ENCODE results near the gene MROH8.

DNA sequence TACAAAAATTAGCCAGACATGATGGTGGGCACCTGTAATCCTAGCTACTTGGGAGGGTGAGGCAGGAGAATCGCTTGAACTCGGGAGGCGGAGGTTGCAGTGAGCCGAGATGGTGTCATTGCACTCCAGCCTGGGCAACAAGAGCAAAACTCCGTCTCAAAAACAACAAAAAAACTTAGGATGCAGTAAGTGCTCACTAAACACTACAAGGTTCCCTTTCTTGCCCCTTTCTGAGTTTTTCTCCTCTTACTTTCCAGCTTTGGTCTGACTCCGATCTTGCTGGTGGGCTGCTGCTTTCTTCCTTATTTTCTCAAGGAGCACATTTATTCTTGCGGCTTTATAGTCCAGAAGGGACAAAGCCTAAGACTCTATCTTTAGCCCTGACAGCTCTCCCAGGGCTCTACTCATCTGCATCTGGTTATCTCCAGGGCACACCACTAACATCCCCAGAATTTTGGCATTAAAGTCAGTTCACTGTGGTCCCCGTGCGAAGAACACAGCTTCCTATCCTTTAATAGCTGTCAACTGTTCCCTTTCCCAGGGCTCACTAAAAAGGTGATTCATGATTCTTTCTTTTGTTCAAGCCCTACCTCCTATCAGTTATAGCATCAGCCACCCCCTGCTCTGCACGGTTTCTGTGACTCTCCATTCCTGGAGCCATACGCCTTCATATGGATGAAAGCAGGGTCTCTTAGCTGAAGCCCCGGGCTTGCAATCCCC, 17.4 kb downstream of the MROH8 start:
- TF ChIP-seq, protein P1, sequence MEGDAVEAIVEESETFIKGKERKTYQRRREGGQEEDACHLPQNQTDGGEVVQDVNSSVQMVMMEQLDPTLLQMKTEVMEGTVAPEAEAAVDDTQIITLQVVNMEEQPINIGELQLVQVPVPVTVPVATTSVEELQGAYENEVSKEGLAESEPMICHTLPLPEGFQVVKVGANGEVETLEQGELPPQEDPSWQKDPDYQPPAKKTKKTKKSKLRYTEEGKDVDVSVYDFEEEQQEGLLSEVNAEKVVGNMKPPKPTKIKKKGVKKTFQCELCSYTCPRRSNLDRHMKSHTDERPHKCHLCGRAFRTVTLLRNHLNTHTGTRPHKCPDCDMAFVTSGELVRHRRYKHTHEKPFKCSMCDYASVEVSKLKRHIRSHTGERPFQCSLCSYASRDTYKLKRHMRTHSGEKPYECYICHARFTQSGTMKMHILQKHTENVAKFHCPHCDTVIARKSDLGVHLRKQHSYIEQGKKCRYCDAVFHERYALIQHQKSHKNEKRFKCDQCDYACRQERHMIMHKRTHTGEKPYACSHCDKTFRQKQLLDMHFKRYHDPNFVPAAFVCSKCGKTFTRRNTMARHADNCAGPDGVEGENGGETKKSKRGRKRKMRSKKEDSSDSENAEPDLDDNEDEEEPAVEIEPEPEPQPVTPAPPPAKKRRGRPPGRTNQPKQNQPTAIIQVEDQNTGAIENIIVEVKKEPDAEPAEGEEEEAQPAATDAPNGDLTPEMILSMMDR (IDR thresholded peaks at IDR 0.05), result no peak
- no peak for TF ChIP-seq POLR2A (IDR thresholded peaks at IDR 0.05)
